G401.6 (cell line): ENCODE results near the gene ZNF341.
"Not testable (repeated sequence)": the region's sequence is repeated elsewhere in the genome, so short reads cannot be mapped to it uniquely, and the experiment has no call there.

Source experiments
- FAIRE-seq: peaks from 2 replicates; lab custom pipeline; 2012; peaks lifted over from hg19 to GRCh38; lab: Jason Lieb, UNC

ZNF341 gene

DNA sequence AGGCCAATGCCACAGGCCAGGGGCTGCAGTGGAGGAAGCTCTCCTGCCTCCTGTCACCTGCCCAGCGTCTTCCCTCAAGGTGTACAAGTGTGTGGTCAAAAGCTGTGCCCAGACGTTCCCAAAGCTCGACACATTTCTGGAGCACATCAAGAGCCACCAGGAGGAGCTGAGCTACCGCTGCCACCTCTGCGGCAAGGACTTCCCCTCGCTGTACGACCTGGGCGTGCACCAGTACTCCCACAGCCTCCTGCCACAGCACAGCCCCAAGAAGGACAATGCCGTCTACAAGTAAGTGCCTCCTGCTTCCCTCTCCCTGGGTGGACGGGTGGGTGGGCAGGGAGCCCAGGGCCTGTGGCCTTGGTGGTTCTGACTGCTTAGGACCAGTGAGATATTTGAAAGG lies 38.2 kb downstream of the ZNF341 start:
- no peak for FAIRE-seq

- FAIRE-seq: no peak
Measured at GRCh38 chr20:33771938-33772337, 40.1 kb downstream of the ZNF341 start.

DNA sequence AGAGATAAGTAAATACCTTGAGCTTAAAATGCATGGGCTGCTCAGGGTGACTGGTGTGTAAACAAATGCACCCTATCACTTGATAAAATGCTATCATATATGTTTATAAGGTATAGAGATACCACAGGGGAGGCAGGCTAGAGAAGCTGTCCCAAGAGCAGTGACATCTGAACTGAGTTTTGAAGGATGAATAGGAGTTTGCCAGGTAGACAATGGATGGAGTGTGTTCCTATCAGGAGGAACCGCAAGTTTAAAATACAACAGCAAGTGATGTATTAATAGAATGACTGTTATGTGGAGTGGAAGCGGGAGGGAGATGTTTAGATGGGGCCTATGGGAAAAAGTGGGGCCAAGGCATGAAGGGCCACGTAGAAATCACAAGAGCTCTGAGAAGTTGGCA lies 40.6 kb downstream of the ZNF341 start:
- FAIRE-seq: no peak

GRCh38 chr20:33773412-33774089 lies 41.8 kb downstream of the ZNF341 start:
- FAIRE-seq: no peak

DNA sequence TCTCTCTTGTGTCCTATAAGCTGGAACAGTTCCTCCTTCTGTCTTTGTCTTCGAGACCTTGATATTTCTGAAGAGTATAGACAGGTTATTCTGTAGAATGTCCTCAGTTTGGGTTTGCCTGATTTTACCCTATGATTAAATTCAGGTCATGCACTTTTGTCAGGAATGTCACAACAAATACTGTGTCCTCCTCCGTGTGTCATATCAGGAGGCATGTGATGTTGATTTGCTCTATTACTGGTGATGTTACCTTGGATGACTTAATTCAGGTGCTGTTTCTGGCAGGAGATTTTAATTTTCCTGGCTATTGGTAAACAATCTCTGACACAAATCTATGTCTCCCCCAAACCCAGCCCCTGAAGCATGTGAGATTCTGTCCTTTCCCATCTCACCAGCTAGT lies 46.0 kb downstream of the ZNF341 start:
- FAIRE-seq: no peak

DNA sequence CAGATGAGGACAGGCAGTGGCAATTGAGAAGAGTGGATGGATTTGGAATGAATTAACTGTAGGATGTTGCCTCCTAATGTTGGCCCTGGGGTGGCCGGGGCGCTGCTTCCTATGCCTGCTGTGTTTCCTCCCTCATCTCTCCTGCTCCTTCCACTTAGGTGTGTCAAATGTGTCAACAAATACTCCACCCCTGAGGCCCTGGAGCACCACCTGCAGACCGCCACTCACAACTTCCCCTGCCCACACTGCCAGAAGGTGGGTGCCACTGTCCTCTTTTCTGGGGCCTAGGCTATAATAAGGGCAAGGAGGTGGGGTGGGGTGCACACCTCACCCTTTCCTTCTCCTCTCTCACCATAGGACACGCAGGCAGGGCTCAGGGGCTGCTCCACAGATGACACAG lies 49.3 kb downstream of the ZNF341 start:
- no peak for FAIRE-seq

DNA sequence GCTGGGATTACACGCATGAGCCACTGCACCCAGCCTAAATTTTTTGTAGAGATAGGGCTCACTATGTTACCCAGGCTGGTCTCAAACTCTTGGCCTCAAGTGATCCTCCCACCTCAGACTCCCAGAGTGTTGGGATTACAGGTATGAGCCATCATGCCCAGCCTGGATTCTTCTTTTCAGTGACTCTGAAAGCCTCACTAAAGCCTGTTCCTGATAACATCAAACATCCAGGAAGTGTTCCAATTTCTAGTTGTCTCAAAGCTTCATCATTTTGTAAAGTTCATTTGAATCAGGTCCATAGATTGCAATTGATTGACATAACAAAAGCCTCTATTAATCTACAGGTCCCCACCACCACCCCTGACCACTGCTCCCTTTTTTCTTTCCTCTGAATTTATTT lies 50.1 kb downstream of the ZNF341 start:
- FAIRE-seq: no peak

GRCh38 chr20:33783256-33783655 lies 51.5 kb downstream of the ZNF341 start:
- no peak for FAIRE-seq

DNA sequence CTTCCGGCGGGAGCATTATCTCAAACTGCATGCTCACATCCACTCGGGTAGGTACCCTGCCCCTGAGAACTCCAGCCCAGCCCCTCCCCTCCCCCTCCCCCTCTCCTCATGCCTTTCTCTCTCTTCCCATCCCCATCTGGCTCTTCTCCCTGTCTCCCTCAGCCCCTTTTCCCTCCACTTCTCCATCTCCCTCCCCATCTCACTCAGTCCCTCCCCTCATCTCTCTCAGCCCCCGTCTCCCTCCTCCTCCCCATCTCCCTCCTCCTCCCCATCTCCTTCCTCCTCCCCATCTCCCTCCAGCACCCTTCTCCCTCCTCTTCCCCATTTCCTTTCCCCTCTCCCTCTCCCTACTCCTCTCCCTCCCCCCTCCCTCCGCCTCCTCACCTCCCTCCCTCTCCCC lies 52.0 kb downstream of the ZNF341 start:
- FAIRE-seq: no peak

GRCh38 chr20:33784225-33784624 lies 52.4 kb downstream of the ZNF341 start:
- no peak for FAIRE-seq

DNA sequence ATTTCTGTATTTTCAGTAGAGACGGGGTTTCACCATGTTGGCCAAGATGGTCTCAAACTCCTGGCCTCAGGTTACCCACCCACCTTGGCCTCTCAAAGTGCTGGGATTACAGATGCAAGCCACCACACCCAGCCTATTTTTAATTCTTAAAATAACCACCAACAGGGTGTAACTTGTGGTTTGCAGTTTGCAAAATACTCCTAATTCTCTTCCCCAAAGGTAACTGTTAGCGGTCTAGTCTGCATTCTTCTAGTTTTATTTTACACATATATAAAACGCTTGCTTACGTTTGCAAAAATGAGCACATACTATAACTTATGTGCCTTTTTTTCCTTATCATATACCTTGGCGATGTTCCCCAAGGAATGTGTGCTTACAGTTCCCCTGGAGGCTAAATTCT lies 53.7 kb downstream of the ZNF341 start:
- no peak for FAIRE-seq

- no peak for FAIRE-seq
Measured at GRCh38 chr20:33787253-33787891, 55.6 kb downstream of the ZNF341 start.

DNA sequence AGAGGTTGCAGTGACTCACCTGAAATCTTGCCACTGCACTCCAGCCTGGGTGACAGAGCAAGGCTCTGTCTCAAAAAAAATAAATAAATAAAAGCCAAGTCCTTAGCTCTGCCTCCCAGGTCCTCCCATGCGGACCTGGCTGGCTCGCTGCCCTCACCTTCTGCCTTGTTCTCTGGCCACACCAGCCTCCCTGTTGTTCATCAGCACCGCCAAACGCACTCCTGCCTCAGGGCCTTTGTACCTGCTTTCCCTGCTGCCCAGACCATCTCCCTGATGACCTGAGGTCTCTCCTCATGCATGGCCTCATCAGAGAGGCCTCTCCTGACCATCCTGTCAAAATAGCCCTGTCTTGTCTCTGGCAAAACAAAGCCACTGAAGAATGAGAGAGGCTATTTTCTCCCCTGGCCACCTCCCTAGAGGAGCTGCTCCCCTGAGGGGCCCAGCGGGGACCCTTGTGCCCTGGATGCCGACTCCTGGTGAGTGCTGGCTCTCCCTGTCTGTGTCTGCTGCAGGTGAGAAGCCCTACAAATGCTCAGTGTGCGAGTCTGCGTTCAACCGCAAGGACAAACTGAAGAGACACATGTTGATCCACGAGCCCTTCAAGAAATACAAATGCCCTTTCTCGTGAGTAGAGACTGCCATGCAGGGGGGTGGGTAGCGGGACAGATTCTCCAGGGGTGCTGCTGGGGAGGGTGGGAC lies 56.7 kb downstream of the ZNF341 start:
- FAIRE-seq: no peak

GRCh38 chr20:33789109-33789857 lies 57.5 kb downstream of the ZNF341 start:
- no peak for FAIRE-seq

DNA sequence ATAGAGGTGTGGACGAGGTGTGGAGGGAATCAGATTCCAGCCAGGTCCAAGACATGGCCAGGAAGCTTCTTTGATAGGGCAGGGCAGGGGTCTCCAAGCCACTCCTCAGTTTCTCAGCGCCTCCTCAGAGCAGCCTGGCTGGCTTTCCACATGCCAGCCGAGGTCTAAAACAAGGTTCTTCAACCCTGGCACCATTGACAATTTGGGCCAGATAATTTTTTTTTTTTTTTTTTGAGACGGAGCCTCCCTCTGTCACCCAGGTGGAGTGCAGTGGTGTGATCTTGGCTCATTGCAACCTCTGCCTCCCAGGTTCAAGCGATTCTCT lies 58.0 kb downstream of the ZNF341 start:
- no peak for FAIRE-seq

DNA sequence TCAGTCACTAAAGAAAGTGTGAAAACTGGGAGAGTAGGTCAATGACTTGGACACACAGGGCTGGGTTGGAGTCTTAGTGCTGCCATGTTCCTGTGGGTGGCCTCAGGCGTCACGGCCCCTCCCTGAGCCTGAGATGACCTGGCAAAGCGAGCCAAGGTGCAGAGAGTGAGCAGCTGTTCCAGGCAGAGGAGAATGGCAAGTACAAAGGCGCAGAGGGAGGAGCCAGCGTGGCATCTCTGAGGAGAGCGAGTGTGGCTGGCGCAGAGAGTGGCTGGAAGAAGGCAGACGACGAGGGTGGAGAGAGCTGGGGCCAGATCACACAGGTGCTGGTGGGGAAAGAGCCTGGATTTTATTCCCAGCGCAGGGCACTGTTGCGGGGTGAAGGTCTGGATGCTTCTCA lies 58.8 kb downstream of the ZNF341 start:
- FAIRE-seq: no peak

- FAIRE-seq: no peak
Measured at GRCh38 chr20:33791021-33791420, 59.2 kb downstream of the ZNF341 start.

GRCh38 chr20:33791540-33791939 lies 59.7 kb downstream of the ZNF341 start:
- no peak for FAIRE-seq

DNA sequence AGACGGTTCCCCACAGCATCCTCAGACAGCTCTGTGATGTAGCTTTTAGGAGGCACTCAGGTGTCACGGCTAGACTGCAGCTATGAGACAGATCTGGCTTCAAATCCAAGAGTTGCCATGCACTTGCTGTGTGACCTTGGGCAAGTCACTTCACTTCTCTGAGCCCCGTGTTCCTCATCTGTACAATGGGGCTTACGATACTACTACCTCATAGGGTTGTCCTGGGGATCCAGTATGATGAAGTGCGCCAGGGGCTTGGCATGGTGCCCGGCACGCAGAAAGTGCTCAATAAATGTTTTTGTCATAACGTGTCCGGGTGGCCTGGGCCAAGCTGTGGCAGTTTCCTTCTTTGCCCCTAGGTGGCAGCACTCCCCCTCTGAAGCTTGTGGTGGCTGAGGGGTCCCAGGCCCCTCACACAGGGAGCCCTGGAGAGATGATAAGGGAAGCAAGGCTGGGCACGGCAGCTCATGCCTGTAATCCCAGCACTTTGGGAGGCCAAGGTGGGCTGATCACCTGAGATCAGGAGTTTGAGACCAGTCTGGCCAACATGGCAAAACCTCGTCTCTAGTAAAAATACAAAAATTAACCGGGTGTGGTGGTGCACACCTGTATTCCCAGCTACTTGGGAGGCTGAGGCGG lies 60.3 kb downstream of the ZNF341 start:
- FAIRE-seq: no peak

DNA sequence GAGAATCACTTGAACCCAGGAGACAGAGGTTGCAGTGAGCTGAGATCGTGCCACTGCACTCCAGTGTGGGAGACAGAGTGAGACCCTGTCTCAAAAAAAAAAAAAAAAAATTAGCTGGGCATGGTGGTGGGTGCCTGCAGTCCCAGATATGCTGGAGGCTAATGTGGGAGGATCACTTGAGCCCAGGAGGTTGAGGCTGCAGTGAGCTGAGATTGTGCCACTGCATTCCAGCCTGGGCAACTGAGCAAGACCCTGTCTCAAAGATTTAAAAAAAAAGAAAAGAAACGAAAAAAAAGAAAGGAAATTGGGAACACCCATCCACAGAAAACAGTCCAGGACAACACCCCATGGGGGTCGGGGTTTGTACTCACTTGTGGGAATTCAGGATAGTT lies 60.8 kb downstream of the ZNF341 start:
- FAIRE-seq: not testable (repeated sequence)

DNA sequence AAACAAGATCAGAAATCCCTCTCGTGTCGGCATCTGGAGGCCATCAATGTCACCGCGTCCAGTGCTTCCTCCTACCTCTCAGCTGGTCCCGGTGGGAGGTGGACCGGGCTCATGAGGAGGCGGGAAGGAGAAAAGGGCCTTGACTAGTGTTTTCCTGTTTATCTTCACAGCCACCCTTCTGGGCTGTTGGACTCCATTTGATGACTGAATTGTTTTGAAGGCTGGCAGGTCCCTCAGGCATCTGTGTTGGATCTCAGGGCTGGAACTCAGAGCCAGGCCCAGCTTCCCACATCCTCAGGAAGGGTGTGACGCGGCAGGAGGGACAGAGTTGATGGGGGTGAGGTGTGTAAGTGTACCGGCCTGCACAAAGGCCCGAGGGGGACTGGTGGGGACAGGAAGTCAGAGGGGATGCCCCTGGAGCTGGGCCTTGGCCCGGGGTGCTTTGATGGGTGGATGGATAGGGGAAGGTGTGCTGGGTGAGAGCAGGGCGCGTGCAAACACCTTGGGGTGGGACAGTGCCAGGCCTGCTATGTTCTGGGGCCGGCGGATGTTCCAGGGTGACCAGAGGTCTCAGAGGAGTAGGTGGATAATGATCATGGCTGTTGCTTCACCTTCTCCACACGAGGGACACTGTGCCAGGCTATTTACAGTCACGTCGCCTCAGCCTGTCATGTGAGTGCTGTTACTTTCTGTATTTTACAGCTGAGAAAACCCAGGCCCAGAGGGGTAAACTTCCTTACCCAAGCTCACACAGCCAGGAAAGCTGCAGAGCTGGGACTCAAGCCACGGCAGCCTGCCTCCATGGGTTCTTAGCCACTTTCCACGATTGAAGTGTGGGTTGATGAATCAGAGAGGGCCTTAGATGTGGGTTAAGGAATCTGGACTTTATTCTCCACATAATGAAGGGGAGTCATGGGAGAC lies 61.5 kb downstream of the ZNF341 start:
- FAIRE-seq: no peak
